GM20431 (cell line): Measurements from ENCODE around the gene ECSCR.
"Not testable (repeated sequence)": the region's sequence is repeated elsewhere in the genome, so short reads cannot be mapped to it uniquely, and the experiment has no call there.

ENCODE experiments used
- in situ Hi-C: fragments of 300-500 bp; cut with MseI, MboI; formaldehyde crosslinking; loops from one replicate; pipeline ENCODE4 v1.15.0; 2020; ENCODE audit warnings: low sequenced_read_pairs; ENCODE audit not compliant: unreplicated experiment

Gene ECSCR

DNA sequence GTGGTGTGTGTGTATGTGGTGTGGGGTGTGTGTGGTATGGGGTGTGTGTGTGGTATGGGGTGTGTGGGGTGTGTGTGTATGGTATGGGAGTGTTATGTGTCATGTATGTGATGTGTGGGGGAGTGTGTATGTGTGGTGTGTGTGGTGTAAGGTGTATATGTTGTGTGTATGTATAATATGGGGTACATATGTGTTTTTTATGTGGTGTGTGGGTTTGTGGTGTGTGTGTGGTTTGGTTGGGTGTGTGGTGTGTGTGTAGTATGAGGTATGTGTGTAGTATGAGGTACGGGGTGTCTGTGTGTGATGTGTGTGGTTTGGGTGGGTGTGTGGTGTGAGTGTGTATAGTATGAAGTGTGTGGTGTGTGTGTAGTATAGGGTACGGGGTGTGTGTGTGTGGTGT lies 11.4 kb downstream of the ECSCR start:
- in situ Hi-C loops, result no loop called here

DNA sequence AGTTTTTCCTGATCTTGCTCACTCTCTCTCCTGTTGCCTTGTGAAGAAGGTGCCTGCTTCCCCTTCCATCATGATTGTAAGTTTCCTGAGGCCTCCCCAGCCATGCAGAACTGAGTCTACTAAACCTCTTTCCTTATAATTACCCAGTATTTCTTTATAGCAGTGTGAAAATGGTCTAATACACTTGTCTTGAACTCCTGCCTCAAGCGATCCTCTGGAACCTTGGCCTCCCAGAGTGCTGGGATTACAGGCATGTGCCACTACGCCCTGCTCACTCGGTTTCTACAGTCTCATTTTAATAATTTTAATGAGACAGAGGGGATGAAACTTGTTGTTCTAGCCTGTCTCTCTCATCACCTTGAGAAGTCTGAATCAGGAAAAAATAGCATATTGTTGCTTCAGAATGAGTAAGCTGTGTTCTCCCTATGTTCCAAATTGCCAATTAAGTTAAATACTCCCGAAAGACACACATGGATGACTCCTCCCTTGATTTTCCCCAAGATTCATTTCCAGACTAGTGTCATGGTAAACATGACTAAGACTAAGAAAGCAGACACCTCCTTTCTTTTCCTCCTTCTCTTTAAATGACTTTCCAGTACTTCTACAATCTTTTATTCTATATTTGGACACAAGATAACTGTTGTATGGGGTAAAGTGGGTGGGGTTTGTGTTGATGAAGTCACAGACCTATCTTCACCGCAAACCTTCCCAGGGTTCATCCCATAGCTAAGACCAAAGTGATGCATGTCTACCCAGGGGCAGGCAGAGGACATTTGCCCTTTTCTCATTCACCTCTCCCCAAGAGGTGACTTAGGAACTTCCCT lies 15.4 kb downstream of the ECSCR start:
- in situ Hi-C loops, result no loop called here

DNA sequence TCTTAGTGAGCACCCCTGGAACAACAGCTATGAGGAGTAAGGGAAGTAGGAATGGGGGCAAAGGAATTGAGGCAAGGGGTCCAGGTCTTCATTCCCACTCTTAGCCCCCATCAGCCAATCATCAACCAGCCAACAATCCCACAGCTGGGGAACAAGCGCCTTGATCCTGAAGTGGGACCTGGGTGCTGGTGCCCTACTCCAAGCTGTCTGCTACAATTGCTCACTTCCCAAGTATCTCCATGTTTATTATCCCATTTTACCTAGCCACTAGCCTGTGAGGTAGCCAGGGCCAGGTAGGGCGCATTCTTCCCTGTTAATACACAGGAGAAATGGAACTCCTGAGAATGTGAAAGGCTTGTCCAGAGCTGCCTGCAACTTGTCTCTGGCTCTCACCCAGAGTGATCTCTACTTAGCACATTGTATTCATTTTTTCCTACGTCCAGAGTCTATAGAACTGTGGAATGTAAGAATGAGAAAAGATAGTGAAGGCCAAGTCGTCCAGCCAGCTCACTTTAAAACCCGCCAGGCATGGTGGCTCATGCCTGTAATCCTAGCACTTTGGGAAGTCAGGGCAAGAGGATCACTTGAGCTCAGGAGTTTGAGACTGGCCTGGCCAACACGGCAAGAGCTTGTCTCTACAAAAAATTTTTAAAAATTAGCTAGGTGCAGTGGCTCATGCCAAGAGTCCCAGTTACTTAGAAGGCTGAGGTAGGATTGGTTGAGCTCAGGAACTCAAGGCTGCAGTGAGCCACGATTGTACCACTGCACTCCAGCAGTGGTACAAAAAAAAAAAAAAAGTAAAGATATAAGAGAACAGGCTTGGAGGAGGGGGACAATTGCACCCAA lies 17.0 kb downstream of the ECSCR start:
- in situ Hi-C loops, result no loop called here

DNA sequence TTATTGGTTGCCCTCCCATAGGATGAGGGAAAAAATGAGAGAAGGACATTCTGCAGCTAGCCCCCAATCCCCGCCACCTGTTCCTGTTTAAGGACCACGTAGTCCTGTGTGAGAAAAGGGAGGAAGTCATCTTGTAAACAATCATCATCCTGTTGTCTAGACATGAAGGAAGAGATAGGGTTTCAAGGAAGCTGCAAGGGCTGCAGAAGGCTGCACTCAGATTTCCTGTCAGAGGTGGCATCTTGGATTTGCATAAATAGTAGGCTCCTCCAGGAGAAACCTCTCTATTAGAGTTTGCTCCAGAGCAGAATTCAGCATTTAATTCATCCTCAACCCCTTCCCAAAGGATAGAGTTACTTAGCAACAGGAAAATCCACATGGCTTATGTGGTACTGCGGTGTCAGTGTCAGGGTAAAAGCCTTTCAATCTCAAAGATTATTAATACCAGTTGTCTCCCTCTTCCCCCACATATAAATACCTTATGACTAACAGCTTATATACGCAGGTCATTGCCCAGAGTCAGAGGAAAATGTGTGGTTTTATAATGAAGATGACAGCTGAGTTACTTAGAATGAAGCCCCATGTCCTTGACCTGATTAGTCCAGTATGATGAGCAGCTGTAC lies 18.6 kb downstream of the ECSCR start:
- in situ Hi-C loops, result no loop called here

DNA sequence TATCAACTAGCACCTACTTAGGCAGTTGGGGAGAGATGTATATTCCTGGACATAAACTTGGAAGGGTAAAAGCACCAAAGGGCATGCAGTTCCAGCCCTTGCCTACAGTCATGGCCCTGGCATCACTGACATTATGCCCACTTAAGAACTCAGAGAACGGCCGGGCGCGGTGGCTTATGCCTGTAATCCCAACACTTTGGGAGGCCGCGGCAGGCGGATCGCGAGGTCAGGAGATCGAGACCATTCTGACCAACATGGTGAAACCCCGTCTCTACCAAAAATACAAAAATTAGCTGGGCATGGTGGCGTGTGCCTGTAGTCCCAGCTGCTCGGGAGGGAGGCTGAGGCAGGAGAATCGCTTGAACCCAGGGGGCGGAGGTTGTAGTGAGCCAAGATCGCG lies 22.1 kb downstream of the ECSCR start:
- in situ Hi-C loops, result not testable (repeated sequence)

DNA sequence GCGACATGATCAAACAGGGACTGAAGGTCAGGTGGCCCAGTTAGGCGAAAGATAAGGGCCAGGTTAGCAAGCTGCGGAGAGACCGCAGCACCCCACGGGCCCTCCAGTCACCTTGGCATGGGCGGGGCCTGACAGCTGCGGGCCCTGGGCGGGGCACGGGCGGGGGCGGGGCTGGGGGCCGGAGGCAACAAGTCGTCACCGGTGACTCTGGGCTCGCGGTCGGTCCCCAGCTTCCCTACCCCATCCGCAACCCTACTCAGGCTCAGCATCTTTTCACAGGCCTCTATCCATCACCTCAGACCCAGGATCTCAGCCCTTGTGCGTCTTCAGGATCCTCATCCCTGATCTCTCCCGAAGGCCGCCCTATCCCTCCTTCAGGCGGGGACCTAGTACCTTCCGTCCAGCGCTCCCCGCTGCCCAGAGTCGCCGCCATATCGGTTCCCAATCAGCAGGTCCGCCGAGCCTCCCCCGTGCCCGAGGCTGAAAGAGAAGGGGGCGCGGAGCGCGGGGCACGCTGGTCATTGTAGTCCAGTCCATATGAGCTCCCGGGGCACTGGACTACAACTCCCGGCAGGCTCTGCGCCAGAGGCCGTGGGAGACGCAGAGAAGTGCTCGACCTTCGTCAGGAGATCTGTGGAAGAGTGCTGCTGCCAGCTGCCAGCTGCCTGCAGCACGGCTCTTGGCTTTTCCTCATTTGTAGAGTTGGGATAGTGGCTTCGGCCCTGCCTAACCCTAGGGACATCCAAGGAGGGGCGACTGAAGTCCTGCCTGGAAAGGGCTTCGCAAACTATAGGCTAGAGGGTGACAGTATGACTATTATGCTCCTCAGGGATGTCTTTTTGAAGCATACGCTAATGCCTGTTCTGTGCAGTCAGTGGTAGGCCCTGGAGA lies 23.3 kb downstream of the ECSCR start, which contains the start of gene DNAJC18:
DNAJC18 (minus strand) TSS at position 513 of the 891 bp plus-strand sequence; CDS start at position 433, 80 bp downstream.
- in situ Hi-C loops, result no loop called here

DNA sequence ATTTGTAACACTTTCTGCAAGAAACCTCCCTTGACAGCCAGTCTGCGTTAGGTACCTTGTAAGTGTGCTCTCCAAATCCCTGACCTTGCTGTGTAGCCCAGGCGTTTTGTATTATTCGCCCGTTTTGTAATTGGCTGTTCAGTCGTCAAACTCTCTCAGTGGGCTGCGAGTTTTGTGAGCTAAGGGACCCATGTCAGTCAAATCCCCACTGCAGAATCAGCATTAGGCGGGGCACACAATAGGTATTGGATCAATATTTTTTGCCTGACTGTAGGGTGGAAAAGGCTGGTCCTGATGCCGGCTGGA lies 23.9 kb downstream of the ECSCR start:
- in situ Hi-C loops, result no loop called here

DNA sequence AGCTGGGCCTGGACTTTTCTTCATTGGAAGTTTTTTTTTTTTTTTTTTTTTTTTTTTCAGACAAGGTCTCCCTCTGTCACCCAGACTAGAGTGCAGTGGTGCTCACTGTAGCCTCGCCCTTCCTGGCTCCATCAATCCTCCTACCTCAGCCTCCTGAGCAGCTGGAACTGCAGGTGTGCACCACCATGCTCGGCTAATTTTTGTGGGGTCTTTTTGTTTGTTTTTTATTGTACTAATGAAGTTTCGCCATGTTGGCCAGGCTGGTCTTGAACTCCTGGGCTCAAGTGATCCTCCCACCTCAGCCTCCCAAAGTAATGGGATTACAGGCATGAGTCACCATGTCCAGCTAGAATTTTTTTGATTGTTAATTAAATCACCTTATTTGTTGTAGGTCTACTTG lies 26.9 kb downstream of the ECSCR start:
- in situ Hi-C loops, result no loop called here

DNA sequence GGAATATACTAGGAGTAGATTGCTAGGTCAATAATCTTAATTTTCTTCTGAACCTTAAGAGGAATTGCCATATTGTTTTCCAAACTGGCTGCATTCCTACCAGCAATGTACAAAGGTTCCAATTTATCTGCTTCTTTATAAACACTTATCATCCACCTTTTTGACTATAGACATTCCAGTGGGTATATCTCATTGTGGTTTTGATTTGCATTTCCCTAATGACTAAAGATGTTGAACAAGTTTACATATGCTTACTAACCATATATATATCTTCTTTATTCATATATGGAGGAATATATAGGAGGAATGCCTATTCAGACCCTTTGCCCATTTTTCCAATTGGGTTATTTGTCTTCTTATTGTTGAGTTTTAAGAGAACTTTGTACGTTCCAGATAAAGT lies 30.8 kb downstream of the ECSCR start:
- in situ Hi-C loops, result no loop called here

DNA sequence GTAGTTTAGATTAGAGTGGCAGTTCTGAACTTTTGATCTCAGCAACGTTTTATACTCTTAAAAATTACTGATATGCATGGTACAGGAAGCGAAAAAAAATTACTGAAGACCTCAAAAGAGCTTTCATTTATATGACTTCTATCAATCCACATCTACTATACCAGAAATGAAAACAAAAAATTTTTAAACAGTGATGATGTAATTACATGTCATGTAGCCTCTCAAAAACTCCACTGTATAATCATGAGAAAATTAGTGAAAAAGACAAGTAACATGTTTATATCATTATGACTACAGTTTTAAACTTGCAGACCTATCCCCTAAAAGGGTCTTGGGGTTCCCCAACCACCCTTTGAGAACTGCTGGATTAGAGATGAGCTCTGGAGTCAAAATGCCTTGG lies 32.5 kb downstream of the ECSCR start:
- in situ Hi-C loops, result no loop called here

DNA sequence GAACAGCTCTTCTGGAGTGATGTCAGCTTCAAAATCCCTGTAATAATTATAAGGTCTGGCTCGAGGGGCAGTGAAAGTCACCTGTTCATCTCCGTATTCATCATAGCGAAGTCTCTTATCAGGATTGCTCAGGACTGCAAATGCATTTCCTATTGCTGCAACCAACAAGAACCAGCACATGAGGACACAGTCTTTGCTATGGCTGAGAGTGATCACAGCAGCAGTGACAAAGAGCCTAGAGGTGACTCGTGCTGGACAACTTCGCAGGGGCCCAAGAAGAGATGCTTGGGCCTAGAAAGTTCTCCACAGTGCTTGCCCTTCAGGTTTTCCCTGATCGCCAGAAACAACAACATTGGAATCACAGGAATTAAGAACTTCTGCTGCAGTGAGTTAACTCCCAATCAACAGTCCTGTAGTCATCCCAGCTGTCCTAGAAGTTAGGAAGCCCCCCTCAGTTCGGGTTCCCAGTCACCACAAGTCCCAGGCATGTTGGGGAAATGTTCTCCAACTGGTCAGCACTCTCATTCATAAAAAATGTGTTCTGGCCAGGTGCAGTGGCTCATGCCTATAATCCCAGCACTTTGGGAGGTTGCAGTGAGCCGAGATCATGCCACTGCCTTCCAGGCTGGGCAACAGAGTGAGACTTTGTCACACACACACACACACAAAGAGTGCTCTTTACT lies 36.2 kb downstream of the ECSCR start:
- in situ Hi-C loops, result loop anchor here (5.0 kb wide), 1 partner anchor 86 kb away; no protein-coding TSS in a partner anchor

DNA sequence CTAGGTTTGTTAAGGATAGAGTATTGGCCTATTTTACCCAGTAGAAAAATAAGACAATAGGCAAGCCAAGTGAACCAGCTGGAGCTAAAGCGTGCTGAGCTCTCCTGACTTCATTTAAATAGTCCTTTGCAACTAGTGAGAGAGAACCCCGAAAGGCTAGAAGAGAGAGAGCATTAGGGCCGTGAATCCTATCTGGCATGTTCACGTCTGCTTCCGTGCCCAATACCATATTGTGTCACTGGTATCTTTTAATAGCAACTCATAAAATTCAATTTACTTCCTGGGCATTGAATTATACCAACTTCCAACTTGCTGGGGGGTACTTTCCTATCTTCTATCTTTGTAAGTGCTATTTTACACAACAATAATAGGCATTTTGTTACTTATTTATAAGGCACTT lies 37.0 kb downstream of the ECSCR start:
- in situ Hi-C loops, result loop anchor here (5.0 kb wide), 1 partner anchor 87 kb away; no protein-coding TSS in a partner anchor

DNA sequence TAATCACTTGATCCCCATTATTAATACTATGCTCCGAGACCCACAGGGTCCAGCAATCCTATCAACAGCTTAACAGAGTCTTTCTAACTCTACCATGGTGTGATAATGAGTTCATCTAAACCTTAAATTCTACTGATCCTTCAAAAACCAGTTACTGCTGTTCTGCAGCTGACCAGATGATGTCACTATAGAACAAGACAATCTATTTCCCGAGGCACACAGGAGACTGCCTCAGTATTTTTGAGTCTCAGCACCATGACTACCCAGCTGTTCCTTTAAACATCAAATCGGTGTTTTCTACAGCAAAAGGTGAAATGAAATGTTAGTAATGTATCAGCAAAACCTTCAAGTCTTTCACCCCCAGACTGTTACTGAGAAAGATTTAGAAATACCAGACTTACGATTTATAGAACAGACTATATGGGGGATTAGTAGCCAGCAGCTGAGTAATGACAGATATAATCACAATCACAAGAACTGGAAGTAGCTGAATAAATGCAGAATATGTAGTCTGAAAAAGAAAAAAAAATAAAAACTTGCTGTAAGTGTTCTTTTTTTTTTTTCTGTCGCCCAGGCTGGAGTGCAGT lies 40.1 kb downstream of the ECSCR start:
- in situ Hi-C loops, result no loop called here

DNA sequence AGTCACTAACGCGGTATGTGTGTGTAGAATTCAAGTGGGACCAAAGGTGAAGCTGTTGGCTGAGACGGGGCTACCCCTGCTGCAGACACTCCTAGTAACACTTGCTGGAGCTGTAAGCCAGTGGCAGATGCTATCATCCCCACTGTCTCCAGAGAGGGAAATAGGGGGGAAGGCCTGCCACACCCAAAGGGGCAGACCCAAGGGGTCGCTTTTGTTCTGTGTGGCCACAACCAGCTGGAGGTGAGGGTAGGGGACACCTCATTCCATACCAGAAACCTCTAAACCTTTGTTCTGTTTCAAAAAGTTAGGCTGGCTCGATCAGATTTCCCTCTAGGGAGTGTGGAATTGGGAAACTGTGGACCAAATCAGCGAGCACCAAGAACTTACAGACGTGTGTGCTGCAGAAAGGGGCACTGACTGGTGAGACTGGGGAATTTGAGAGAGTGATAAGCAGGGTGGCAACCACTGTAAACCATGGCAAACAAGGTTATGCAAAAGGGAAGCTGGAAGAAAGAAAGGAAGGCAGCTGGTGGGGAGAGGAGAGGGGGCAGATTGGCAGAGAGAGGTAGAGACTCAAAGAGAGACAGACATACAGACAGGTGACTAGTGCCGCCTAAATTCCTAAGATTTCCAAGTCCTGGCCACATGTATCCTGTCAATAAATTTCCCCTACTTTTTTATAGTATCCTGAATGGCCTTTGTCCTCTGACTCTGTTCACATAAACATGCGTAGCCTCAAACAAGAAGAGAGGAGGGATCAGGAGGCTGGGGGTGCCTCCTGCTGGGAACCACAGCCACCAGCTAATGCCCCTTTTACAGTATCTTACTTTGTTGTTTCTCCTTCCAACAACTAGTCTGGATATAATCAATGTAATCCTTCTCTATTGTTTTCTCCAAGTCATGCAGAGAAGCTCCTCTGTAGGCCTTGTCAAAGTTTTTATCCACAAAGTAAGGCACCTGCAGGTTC lies 43.0 kb downstream of the ECSCR start:
- in situ Hi-C loops, result no loop called here

DNA sequence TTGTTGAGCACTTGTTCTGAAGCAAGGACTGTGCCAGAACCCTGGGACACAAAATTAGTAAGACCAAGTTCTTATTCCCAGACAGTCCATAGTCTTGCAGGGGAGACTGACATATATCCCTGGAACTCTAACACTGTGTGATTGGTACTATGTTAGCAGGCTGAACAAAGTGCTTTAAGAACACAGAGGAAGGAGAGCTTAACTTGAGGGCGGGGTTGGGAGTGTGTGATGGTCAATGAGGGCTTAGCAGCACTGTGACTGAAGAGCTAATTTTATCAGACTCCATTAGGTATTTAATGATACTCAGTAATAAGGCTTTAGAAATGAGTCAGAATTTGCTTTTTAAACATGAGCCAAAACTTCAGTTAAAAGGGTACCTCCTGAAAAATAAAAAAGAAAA lies 43.8 kb downstream of the ECSCR start:
- in situ Hi-C loops, result no loop called here

DNA sequence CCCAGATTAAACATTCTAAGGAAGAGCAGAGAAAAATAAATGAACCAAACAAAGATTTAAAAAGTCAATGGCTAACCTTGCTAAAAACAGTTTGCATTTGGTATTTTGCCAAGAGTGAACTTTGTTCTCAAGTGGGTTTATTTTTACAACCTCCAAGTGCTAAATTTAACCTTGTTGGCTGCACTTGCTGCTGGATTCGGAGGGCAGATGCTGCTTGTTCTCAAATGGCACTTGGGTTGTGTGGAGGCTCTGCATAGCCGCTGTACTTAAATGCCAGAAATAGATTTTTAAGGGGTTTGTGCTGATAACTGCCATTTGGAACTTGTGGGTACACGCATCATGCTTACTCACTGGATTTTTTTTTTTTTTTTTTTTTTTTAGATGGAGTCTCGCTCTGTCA lies 45.3 kb downstream of the ECSCR start:
- in situ Hi-C loops, result no loop called here

DNA sequence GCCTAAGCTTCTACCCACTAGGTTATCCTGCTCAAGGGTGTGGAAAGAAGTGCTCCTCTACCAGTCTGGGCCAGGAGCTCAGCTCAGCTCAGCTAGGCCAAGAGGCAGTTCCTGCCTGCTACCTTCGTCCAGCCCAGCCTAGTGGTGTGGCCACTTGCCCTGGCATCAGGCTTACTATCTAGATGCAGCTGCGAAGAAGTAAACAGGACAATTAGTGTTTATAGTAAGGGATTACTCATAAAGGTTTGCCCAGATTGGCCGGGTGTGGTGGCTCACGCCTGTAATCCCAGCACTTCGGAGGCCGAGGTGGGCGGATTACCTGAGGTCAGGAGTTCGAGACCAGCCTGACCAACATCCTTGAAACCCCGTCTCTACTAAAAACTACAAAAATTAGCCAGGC lies 45.9 kb downstream of the ECSCR start:
- in situ Hi-C loops, result no loop called here

DNA sequence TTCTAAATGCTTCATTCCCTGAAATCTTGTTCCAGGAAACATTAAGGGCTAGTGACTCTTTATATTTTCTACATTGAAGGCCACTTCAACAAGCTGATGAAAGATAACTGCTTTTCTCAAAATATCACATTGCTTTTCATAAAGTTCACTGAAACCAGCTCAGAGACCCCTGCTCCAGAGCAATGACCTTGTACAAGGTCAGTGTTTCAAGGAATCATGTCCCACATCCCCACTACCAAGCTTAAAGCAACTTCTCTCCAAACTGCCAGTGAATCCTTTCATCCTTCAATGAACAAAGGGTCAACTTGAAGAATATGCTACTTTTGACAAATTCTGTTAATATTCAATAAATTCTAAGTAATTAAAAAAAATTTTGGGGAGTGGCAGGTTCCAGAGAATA lies 46.7 kb downstream of the ECSCR start:
- in situ Hi-C loops, result no loop called here
